NB4 (cell line): ENCODE results near the gene FUZ.

Source experiments
- MYC ChIP-seq: IDR thresholded peaks from 2 replicates; pipeline ENCODE4 v1.6.1; 2011; ENCODE audit warnings: low read depth, low read length
- TF ChIP-seq, protein P1 (sequence below): IDR thresholded peaks from one replicate; pipeline ENCODE4 v1.5.1; 2012; ENCODE audit warnings: low read depth, low read length

- TF ChIP-seq, protein P1, sequence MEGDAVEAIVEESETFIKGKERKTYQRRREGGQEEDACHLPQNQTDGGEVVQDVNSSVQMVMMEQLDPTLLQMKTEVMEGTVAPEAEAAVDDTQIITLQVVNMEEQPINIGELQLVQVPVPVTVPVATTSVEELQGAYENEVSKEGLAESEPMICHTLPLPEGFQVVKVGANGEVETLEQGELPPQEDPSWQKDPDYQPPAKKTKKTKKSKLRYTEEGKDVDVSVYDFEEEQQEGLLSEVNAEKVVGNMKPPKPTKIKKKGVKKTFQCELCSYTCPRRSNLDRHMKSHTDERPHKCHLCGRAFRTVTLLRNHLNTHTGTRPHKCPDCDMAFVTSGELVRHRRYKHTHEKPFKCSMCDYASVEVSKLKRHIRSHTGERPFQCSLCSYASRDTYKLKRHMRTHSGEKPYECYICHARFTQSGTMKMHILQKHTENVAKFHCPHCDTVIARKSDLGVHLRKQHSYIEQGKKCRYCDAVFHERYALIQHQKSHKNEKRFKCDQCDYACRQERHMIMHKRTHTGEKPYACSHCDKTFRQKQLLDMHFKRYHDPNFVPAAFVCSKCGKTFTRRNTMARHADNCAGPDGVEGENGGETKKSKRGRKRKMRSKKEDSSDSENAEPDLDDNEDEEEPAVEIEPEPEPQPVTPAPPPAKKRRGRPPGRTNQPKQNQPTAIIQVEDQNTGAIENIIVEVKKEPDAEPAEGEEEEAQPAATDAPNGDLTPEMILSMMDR, result no peak
- TF ChIP-seq MYC, result no peak
Measured at GRCh38 chr19:49847731-49848696, 34.9 kb upstream of the FUZ start.
